ENCODE results near the gene MTRR. TPM values are rescaled to one million over a fixed set of nuclear protein-coding genes. Genes with fewer than 3 reads are reported as not detected.

The MTRR gene
- total RNA-seq, 1 experiment from 2014 or later: 72.6 TPM

- Histone ChIP-seq H3K79me2 (ENCODE audit: low read depth) (no peaks in the 10 kb centered on the region), H3K9me2 (ENCODE audit: insufficient read depth) (no peaks in the 10 kb centered on the region), H3K4me3 (no peak overlapping the region), H3K27me3 (ENCODE audit: insufficient read depth, low read depth) (no peaks in the 10 kb centered on the region), H4K20me1 (ENCODE audit: insufficient read depth) (peaks cover 11% of the 10 kb centered on the region), H3K27ac (no peak overlapping the region), H2AFZ (no peak overlapping the region), H3K36me3 (ENCODE audit: low read depth) (peaks cover 34% of the 10 kb centered on the region; the same call in 1 of the 2 replicates), H3K4me2 (no peak overlapping the region), H3F3A (ENCODE audit: insufficient read depth, low read depth) (peaks cover 11% of the 10 kb centered on the region; the same call in 1 of the 2 replicates), H3K4me1 (replicated peaks; ENCODE audit: insufficient read depth) (no peaks in the 10 kb centered on the region), H3K9me3 (ENCODE audit: insufficient read depth, low read depth) (no peaks in the 10 kb centered on the region)
- peak in 1 of 2 experiments; percentile 53 for DNase-seq
- ChIA-PET CTCF (interaction anchor here (0.5 to 1.0 kb wide), 4 partner anchors 13 to 888 kb away, joined by 3 read pairs; no protein-coding TSS in a partner anchor), POLR2A (ENCODE audit: unreplicated experiment) (no interaction called here)
- no peak for TF ChIP-seq EZH2 (IDR thresholded peaks at IDR 0.05; ENCODE audit: low read depth)
- peak; percentile 74 for TF ChIP-seq CTCF (conservative IDR thresholded peaks at IDR 0.05)
- intact Hi-C loops (cut with micrococcal nuclease; ENCODE audit: unreplicated experiment): loop anchor here (5.0 kb wide), 1 partner anchor 1320 kb away; no protein-coding TSS in a partner anchor
- no TSS peak for BruUV-seq (replicated peaks)
These were observed 18.0 kb downstream of the MTRR start for GRCh38 chr5:7886849-7887475.

GRCh38 chr5:7888901-7889300, 20.0 kb downstream of the MTRR start:
- intact Hi-C loops (cut with micrococcal nuclease; ENCODE audit: unreplicated experiment): loop anchor here (5.0 kb wide), 1 partner anchor 1318 kb away; no protein-coding TSS in a partner anchor
- POLR2A ChIA-PET (ENCODE audit: unreplicated experiment): no interaction called here
- CTCF ChIA-PET: no interaction called here

GRCh38 chr5:7894439-7894838, 25.5 kb downstream of the MTRR start:
- Histone ChIP-seq H3K4me3 (no peak overlapping the region), H3K4me1 (replicated peaks; ENCODE audit: insufficient read depth) (no peaks in the 10 kb centered on the region), H3K9me3 (ENCODE audit: insufficient read depth, low read depth) (no peaks in the 10 kb centered on the region), H3K27ac (no peak overlapping the region), H4K20me1 (ENCODE audit: insufficient read depth) (0 out of 2 replicates have a peak, but pooled peaks cover under 1% of the 10 kb centered on the region), H3K9me2 (ENCODE audit: insufficient read depth) (no peaks in the 10 kb centered on the region), H3F3A (ENCODE audit: insufficient read depth, low read depth) (no peaks in the 10 kb centered on the region), H2AFZ (no peak overlapping the region), H3K36me3 (ENCODE audit: low read depth) (peaks cover 51% of the 10 kb centered on the region), H3K79me2 (ENCODE audit: low read depth) (no peaks in the 10 kb centered on the region), H3K4me2 (no peak overlapping the region), H3K27me3 (ENCODE audit: insufficient read depth, low read depth) (no peaks in the 10 kb centered on the region)
- POLR2A ChIA-PET (ENCODE audit: unreplicated experiment): no interaction called here
- DNase-seq: no peak
- TF ChIP-seq EZH2 (IDR thresholded peaks at IDR 0.05; ENCODE audit: low read depth) (no peak), CTCF (conservative IDR thresholded peaks at IDR 0.05) (no peak)
- no TSS peak for BruUV-seq (replicated peaks)
- intact Hi-C loops (cut with micrococcal nuclease; ENCODE audit: unreplicated experiment): loop anchor here (10.0 kb wide), 1 partner anchor 560 kb away; no protein-coding TSS in a partner anchor
- CTCF ChIA-PET: no interaction called here

More at GRCh38 chr5:7888901-7889300, 20.0 kb downstream of the MTRR start:
- Histone ChIP-seq H4K20me1 (ENCODE audit: insufficient read depth) (peaks cover 11% of the 10 kb centered on the region), H3K36me3 (ENCODE audit: low read depth) (peaks cover 25% of the 10 kb centered on the region; the same call in 1 of the 2 replicates), H3K9me2 (ENCODE audit: insufficient read depth) (no peaks in the 10 kb centered on the region), H3K27ac (no peak overlapping the region), H3K9me3 (ENCODE audit: insufficient read depth, low read depth) (no peaks in the 10 kb centered on the region), H3K4me2 (no peak overlapping the region), H3K4me3 (no peak overlapping the region), H3K27me3 (ENCODE audit: insufficient read depth, low read depth) (no peaks in the 10 kb centered on the region), H2AFZ (no peak overlapping the region), H3F3A (ENCODE audit: insufficient read depth, low read depth) (peaks cover 11% of the 10 kb centered on the region; the same call in 1 of the 2 replicates), H3K4me1 (replicated peaks; ENCODE audit: insufficient read depth) (no peaks in the 10 kb centered on the region), H3K79me2 (ENCODE audit: low read depth) (no peaks in the 10 kb centered on the region)
- TF ChIP-seq CTCF (conservative IDR thresholded peaks at IDR 0.05): no peak
- no peak for TF ChIP-seq EZH2 (IDR thresholded peaks at IDR 0.05; ENCODE audit: low read depth)
- BruUV-seq (replicated peaks): no TSS peak
- no peak for DNase-seq

Data from PC-9 (cell line).